IMR-90 (cell line): ENCODE measurements around the gene PIMREG. TPM values are rescaled to one million over a fixed set of nuclear protein-coding genes. Genes with fewer than 3 reads are reported as not detected.
"Not testable (repeated sequence)": the region's sequence is repeated elsewhere in the genome, so short reads cannot be mapped to it uniquely, and the experiment has no call there.

Experiments used
- ATAC-seq: fragments of 200-7000 bp; cut with Tn5 transposase; 2 replicates; pipeline ENCODE4 v1.9.1; 2020; ENCODE audit warnings: low read depth, mild to moderate bottlenecking, moderate library complexity
- BruUV-seq: library from RNA; stranded (reverse); fragments of 400-500 nt; replicated peaks from 2 replicates; lab custom pipeline; 2021; lab: Mats Ljungman, UMichigan
- CTCF ChIA-PET: fragments of 300-600 bp; formaldehyde crosslinking; extraction: SDS; loops from one replicate; lab custom pipeline; 2021; ENCODE audit warnings: antibody characterized with exemption; lab: Yijun Ruan, JAX
- POLR2A ChIA-PET: fragments of 300-600 bp; sonication (Branson Sonifier 250); formaldehyde crosslinking; loops from one replicate; lab custom pipeline; 2022; ENCODE audit warnings: antibody characterized with exemption; ENCODE audit not compliant: unreplicated experiment; lab: Charles Lee
- DNase-seq: peaks from one replicate; pipeline ENCODE4 v3.0.0; 2013
- H2AFZ ChIP-seq: replicated peaks from 2 replicates; pipeline ENCODE3; 2013; ENCODE audit warnings: low read length, mild to moderate bottlenecking; ENCODE audit not compliant: poor library complexity
- H2AK5ac ChIP-seq: 2 replicates; pipeline ENCODE4 v1.6.1; 2013; ENCODE audit warnings: low read depth, low read length, inconsistent platforms
- H2AK9ac ChIP-seq: replicated peaks from 2 replicates; pipeline ENCODE3; 2013; ENCODE audit warnings: mild to moderate bottlenecking, low read depth, low read length, moderate library complexity; ENCODE audit not compliant: poor library complexity
- H2BK120ac ChIP-seq: 2 replicates; pipeline ENCODE4 v1.6.1; 2013; ENCODE audit warnings: low read depth, low read length, inconsistent platforms
- H2BK15ac ChIP-seq: 3 replicates; pipeline ENCODE4 v1.6.1; 2013; ENCODE audit warnings: low read depth, low read length, inconsistent platforms
- H2BK20ac ChIP-seq: 2 replicates; pipeline ENCODE4 v1.6.1; 2013; ENCODE audit warnings: low read depth, mild to moderate bottlenecking, inconsistent platforms, low read length, moderate library complexity
- H2BK5ac ChIP-seq: 2 replicates; pipeline ENCODE4 v1.6.1; 2013; ENCODE audit warnings: mild to moderate bottlenecking, low read depth, low read length, inconsistent platforms; ENCODE audit not compliant: poor library complexity, severe bottlenecking
- H3K14ac ChIP-seq: replicated peaks from 2 replicates; pipeline ENCODE4 v1.6.1; 2013; ENCODE audit warnings: low read depth, low read length, inconsistent platforms
- H3K18ac ChIP-seq: 2 replicates; pipeline ENCODE4 v1.6.1; 2013; ENCODE audit warnings: low read depth, low read length, control low read depth
- H3K23ac ChIP-seq: 2 replicates; pipeline ENCODE4 v1.6.1; 2013; ENCODE audit warnings: low read depth, low read length, inconsistent platforms
- H3K27ac ChIP-seq: 2 replicates; pipeline ENCODE4 v1.5.1; 2013; ENCODE audit warnings: mild to moderate bottlenecking, control low read depth, low read length; ENCODE audit not compliant: insufficient read depth
- H3K27me3 ChIP-seq: 2 replicates; pipeline ENCODE4 v1.6.1; 2013; ENCODE audit warnings: low read length; ENCODE audit not compliant: control insufficient read depth, insufficient read depth
- H3K36me3 ChIP-seq: 2 replicates; pipeline ENCODE4 v1.6.1; 2013; ENCODE audit warnings: low read length, mixed read lengths; ENCODE audit not compliant: control insufficient read depth, insufficient read depth
- H3K4ac ChIP-seq: 2 replicates; pipeline ENCODE4 v1.6.1; 2013; ENCODE audit warnings: low read depth, low read length, inconsistent platforms
- H3K4me1 ChIP-seq: 2 replicates; pipeline ENCODE4 v1.6.1; 2013; ENCODE audit warnings: low read length, mixed read lengths; ENCODE audit not compliant: control insufficient read depth, insufficient read depth
- H3K4me2 ChIP-seq: 2 replicates; pipeline ENCODE4 v1.6.1; 2013; ENCODE audit warnings: low read depth, mild to moderate bottlenecking, control low read depth, low read length, moderate library complexity
- H3K4me3 ChIP-seq: 2 replicates; pipeline ENCODE4 v1.5.1; 2013; ENCODE audit warnings: low read depth, mild to moderate bottlenecking, control low read depth, low read length, moderate library complexity; ENCODE audit not compliant: insufficient read depth
- H3K56ac ChIP-seq: 2 replicates; pipeline ENCODE4 v1.6.1; 2013; ENCODE audit warnings: low read length, inconsistent platforms; ENCODE audit not compliant: insufficient read depth; ENCODE audit errors: extremely low read depth
- H3K79me1 ChIP-seq, 2 experiments: 2 replicates each; pipeline ENCODE4 v1.6.1; 2013; ENCODE audit warnings: low read length in 2 of 2, inconsistent platforms in 1 of 2, low read depth in 1 of 2
- H3K9ac ChIP-seq: 2 replicates; pipeline ENCODE4 v1.6.1; 2013; ENCODE audit warnings: low read depth, low read length, control low read depth
- H3K9me1 ChIP-seq: 2 replicates; pipeline ENCODE4 v1.6.1; 2013; ENCODE audit warnings: low read length, inconsistent platforms; ENCODE audit not compliant: insufficient read depth
- H3K9me3 ChIP-seq: 2 replicates; pipeline ENCODE4 v1.6.1; 2013; ENCODE audit warnings: low read length; ENCODE audit not compliant: control insufficient read depth, insufficient read depth
- H4K20me1 ChIP-seq: 2 replicates; pipeline ENCODE4 v1.6.1; 2013; ENCODE audit warnings: low read length, inconsistent platforms; ENCODE audit not compliant: insufficient read depth
- H4K5ac ChIP-seq: 2 replicates; pipeline ENCODE4 v1.6.1; 2013; ENCODE audit warnings: mild to moderate bottlenecking, low read depth, low read length, control low read depth
- H4K8ac ChIP-seq, 2 experiments: 2 replicates each; pipeline ENCODE4 v1.6.1; 2013; ENCODE audit warnings: low read depth in 2 of 2, low read length in 2 of 2, control low read depth in 1 of 2, inconsistent platforms in 1 of 2
- H4K91ac ChIP-seq: 2 replicates; pipeline ENCODE4 v1.6.1; 2013; ENCODE audit warnings: low read depth, low read length, inconsistent platforms; ENCODE audit not compliant: insufficient read depth
- BHLHE40 ChIP-seq: fragments of 150-350 bp; IDR thresholded peaks from 2 replicates; pipeline ENCODE4 v1.6.1; 2016; ENCODE audit warnings: mild to moderate bottlenecking, low read depth, low read length
- MAFK ChIP-seq: IDR thresholded peaks from 2 replicates; pipeline ENCODE4 v1.6.1; 2012; ENCODE audit warnings: low read depth, low read length, improper control_type of control experiment
- RCOR1 ChIP-seq: IDR thresholded peaks from 2 replicates; pipeline ENCODE4 v1.6.1; 2012; ENCODE audit warnings: mild to moderate bottlenecking, low read length, improper control_type of control experiment; ENCODE audit not compliant: insufficient replicate concordance
- WGBS, 2 experiments: methylation state at CpG; one replicate each; pipeline versions ENCODE4 v1.1.5 to v1.1.7; 2013; ENCODE audit warnings: missing lambda C conversion rate in 2 of 2; ENCODE audit not compliant: insufficient read length in 1 of 2; ENCODE audit errors: extremely low coverage in 2 of 2; 5-methylcytosine and 5-hydroxymethylcytosine counted together
- dilution Hi-C: fragments of 300-500 bp; cut with HindIII; formaldehyde crosslinking; loops from one replicate; pipeline ENCODE4 v1.14.3; 2018; ENCODE audit warnings: low sequenced_read_pairs; ENCODE audit not compliant: unreplicated experiment
- in situ Hi-C: fragments of 300-500 bp; cut with MboI; formaldehyde crosslinking; loops from 3 replicates; pipeline ENCODE4 v1.14.3; 2019; ENCODE audit warnings: low sequenced_read_pairs, inconsistent platforms, mixed read lengths
- intact Hi-C: fragments of 100-400 bp; cut with micrococcal nuclease; formaldehyde crosslinking; loops from 2 replicates; pipeline ENCODE4 v1.10.0; 2022
- polyA plus RNA-seq, 3 experiments: library from polyadenylated mRNA; depleted of rRNA; stranded (reverse); fragments of >200 nt; gene quantifications; 2 replicates each; pipeline ENCODE4 v1.2.3, GENCODE V29; 2012; ENCODE audit warnings: low replicate concordance in 1 of 3
- total RNA-seq: library from RNA; depleted of rRNA; stranded (reverse); fragments of >200 nt; gene quantifications from 2 replicates; pipeline ENCODE4 v1.2.3, GENCODE V29; 2012
- TF ChIP-seq, protein P1 (sequence below): fragments of 150-350 bp; IDR thresholded peaks from 2 replicates; pipeline ENCODE4 v1.6.1; 2016; ENCODE audit warnings: low read depth, mild to moderate bottlenecking, low read length, moderate library complexity, borderline replicate concordance

Gene PIMREG
- total and polyA plus RNA-seq, 2 of the 4 experiments (the other 2 are of a cell fraction): 21.5 to 25.9 TPM

DNA sequence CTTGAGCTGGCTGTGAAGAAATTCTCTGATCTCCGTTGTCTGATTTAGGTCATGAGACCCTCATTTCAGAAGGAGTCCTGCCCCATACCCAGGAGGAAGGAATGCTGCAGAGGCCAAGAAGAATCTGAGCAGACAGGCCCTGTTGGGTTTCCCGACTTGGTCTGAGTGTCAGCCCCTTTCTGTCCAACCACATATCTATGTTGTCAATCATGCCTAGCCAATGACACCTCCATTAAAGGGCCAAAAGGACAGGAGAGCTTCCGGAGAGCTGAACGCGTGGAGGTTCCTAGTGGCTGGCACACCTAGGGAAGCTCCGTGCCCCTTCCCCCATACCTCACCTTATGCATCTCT, 37.8 kb downstream of the PIMREG start:
- Histone ChIP-seq H2BK120ac (no peak overlapping the region), H2AK5ac (no peak overlapping the region), H4K20me1 (no peaks in the 10 kb centered on the region), H3K18ac (no peak overlapping the region), H3K9ac (no peak overlapping the region), H3K4me1 (no peaks in the 10 kb centered on the region), H3K23ac (no peak overlapping the region), H3K4me3 (no peak overlapping the region), H2AFZ (no peak overlapping the region), H4K91ac (no peak overlapping the region), H2BK5ac (no peak overlapping the region), H3K27me3 (peaks cover 16% of the 10 kb centered on the region), H4K8ac (no peak overlapping the region), H3K27ac (no peak overlapping the region), H2BK20ac (no peak overlapping the region), H3K79me1 (no peaks in the 10 kb centered on the region), H3K9me3 (no peaks in the 10 kb centered on the region), H3K36me3 (no peaks in the 10 kb centered on the region), H4K5ac (no peak overlapping the region), H3K4ac (no peak overlapping the region), H3K9me1 (no peaks in the 10 kb centered on the region), H2AK9ac (no peak overlapping the region), H2BK15ac (no peak overlapping the region), H3K4me2 (no peak overlapping the region), H3K56ac (no peak overlapping the region), H3K14ac (no peak overlapping the region)
- in situ Hi-C loops (no loop called here), intact Hi-C loops (no loop called here), dilution Hi-C loops (no loop called here)
- 50% methylated on average over 2 of the region's 6 CpGs; no CpG with 5 or more reads in 1 of the 2 experiments for WGBS, 2 experiments
- DNase-seq: no peak
- BruUV-seq: no TSS peak
- no peak for TF ChIP-seq MAFK
- no peak for TF ChIP-seq BHLHE40
- TF ChIP-seq RCOR1: no peak
- TF ChIP-seq, protein P1, sequence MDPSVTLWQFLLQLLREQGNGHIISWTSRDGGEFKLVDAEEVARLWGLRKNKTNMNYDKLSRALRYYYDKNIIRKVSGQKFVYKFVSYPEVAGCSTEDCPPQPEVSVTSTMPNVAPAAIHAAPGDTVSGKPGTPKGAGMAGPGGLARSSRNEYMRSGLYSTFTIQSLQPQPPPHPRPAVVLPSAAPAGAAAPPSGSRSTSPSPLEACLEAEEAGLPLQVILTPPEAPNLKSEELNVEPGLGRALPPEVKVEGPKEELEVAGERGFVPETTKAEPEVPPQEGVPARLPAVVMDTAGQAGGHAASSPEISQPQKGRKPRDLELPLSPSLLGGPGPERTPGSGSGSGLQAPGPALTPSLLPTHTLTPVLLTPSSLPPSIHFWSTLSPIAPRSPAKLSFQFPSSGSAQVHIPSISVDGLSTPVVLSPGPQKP: no peak
- CTCF ChIA-PET: interaction anchor here (1.6 kb wide), 1 partner anchor 9 kb away, joined by 8 read pairs; no protein-coding TSS in a partner anchor
- POLR2A ChIA-PET: interaction anchor here (0.6 kb wide), 1 partner anchor 28 kb away, joined by 5 read pairs; no protein-coding TSS in a partner anchor
- no peak for ATAC-seq

DNA sequence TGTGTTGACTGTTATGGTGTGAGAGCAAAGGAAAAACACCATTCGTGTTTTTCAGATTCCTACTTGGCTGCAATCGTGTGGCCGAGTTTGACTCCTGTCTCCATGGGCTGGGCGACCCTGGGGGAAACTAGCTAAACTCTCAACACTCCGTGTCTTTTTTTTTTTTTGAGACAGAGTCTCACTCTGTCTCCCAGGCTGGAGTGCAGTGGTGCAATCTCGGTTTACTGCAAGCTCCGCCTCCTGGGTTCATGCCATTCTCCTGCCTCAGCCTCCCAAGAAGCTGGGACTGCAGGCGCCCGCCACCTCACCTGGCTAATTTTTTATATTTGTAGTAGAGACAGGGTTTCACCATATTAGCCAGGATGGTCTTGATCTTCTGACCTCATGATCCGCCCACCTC, 38.5 kb downstream of the PIMREG start:
- H3K9me3 ChIP-seq, H2BK15ac ChIP-seq, H4K5ac ChIP-seq, H2AK5ac ChIP-seq, H3K79me1 ChIP-seq, H3K27ac ChIP-seq, H3K56ac ChIP-seq, H3K4me3 ChIP-seq, H3K18ac ChIP-seq, H4K91ac ChIP-seq, H2BK20ac ChIP-seq, H2BK5ac ChIP-seq, H3K9me1 ChIP-seq, H3K4ac ChIP-seq, H3K4me2 ChIP-seq, H4K8ac ChIP-seq, in situ Hi-C loops, ATAC-seq, H2BK120ac ChIP-seq, H3K4me1 ChIP-seq, intact Hi-C loops, DNase-seq, H3K14ac ChIP-seq, H3K9ac ChIP-seq, H3K36me3 ChIP-seq, H2AK9ac ChIP-seq, dilution Hi-C loops, H3K23ac ChIP-seq, H4K20me1 ChIP-seq, BruUV-seq, H2AFZ ChIP-seq: not testable (repeated sequence)
- H3K27me3 ChIP-seq: peaks cover 16% of the 10 kb centered on the region
- 86% methylated on average over 2 of the region's 10 CpGs; no CpG with 5 or more reads in 1 of the 2 experiments for WGBS, 2 experiments
- ChIA-PET POLR2A (interaction anchor here (0.6 kb wide), 1 partner anchor 27 kb away, joined by 5 read pairs; no protein-coding TSS in a partner anchor), CTCF (interaction anchor here (1.6 kb wide), 1 partner anchor 10 kb away, joined by 8 read pairs; no protein-coding TSS in a partner anchor)
